Measurements from ENCODE around the gene KIFBP.

Gene KIFBP

DNA sequence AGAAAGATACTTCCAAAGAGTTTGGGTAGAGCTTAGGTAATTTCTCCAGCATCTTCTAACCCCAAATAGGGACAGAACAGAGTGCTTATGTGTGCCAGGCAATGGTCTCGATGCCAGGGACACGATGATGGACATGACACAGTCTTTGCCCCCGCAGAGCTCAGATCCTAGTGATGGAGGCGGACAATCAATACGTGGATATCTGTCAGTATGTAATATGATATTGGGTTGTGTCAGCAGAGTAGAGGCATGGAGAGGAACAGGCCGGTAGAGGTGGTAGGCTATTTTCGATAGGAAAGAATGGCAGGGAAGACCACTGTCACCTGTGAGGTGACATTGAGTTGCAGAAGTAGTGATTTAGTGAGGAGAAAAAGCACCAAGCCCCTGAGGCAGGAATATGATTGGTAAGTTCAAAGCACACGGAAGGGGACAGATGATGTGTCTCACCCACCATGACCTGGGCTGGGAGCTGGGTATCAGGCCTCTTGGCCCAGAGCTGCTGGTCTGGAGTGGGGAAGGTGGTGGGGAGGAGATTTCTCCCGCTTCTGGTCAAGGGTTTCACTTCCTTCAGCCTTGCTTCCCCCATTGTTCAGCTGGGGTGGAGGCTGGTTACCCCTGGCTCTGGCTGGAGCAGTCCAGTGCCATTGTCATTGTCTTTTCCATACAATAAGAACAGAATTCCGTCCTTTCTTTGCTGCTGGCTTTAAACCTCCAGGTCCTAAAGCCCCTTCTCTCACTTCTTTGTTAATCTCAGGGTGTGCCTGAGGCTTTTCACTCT is 63.3 kb downstream of the KIFBP start:
- TF ChIP-seq, protein P1, sequence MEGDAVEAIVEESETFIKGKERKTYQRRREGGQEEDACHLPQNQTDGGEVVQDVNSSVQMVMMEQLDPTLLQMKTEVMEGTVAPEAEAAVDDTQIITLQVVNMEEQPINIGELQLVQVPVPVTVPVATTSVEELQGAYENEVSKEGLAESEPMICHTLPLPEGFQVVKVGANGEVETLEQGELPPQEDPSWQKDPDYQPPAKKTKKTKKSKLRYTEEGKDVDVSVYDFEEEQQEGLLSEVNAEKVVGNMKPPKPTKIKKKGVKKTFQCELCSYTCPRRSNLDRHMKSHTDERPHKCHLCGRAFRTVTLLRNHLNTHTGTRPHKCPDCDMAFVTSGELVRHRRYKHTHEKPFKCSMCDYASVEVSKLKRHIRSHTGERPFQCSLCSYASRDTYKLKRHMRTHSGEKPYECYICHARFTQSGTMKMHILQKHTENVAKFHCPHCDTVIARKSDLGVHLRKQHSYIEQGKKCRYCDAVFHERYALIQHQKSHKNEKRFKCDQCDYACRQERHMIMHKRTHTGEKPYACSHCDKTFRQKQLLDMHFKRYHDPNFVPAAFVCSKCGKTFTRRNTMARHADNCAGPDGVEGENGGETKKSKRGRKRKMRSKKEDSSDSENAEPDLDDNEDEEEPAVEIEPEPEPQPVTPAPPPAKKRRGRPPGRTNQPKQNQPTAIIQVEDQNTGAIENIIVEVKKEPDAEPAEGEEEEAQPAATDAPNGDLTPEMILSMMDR (IDR thresholded peaks at IDR 0.05; ENCODE audit: low read depth, low read length): no peak
- H3K4me3 ChIP-seq (ENCODE audit: low read depth, low read length): no peak overlapping the region

DNA sequence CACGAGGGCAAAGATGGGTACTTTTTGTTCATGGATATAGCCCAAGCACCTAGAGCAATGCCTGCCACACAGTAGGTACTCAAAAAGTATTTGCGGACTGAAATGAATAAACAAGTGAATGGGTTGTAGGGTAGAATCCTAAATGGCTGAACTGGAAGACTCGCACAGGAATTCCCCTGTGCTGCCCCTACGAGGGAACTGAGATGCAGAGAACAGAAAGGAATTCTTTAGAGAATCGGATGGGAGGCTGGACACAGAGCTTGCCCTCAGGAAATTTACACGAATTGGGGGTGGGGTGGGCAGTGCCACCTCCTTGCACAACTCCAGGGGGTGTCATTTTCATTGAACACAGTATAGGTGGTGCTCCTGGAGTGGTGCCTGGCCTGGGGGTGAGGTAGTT is 64.1 kb downstream of the KIFBP start:
- no peak overlapping the region for H3K4me3 ChIP-seq (ENCODE audit: low read depth, low read length)
- TF ChIP-seq, protein P1 (IDR thresholded peaks at IDR 0.05; ENCODE audit: low read depth, low read length): no peak

DNA sequence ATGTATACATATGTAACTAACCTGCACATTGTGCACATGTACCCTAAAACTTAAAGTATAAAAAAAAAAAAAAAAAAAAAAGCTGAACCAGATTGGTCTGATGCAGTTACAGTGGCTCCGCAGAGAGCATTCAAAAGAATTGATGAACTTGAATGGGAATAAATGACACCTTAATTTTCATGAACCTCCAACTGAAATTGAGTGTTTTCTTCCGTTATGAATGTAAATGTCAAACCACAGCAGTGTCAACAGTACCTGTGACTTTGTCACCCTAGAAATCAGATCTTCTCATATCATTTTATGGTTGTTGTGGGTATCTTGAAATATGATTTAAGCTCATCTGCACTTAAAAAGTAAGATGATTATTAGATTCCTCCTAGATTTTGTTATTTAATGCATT is 66.6 kb downstream of the KIFBP start:
- TF ChIP-seq, protein P1 (IDR thresholded peaks at IDR 0.05; ENCODE audit: low read depth, low read length): no peak
- H3K4me3 ChIP-seq (ENCODE audit: low read depth, low read length): no peak overlapping the region

DNA sequence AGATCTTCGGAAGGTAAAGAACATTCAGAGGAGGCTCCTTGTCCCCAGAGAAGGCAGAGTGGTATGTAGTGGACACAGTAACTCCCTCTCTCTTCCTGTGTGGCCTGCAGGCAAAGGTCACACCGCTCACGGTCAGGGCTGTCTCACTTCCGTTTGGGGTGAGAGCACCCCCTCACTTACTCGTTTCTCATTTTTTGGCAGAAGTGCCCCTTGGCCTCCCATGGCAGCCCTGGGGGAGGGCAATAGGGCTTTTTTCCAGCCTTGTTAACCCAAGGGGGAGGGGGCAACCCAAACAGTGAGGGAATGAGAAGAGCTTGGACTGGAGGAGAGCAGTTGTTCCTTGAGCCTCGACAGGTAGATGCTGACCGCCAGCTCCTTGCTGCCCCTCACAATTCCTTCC is 67.5 kb downstream of the KIFBP start:
- TF ChIP-seq, protein P1 (IDR thresholded peaks at IDR 0.05; ENCODE audit: low read depth, low read length): no peak

DNA sequence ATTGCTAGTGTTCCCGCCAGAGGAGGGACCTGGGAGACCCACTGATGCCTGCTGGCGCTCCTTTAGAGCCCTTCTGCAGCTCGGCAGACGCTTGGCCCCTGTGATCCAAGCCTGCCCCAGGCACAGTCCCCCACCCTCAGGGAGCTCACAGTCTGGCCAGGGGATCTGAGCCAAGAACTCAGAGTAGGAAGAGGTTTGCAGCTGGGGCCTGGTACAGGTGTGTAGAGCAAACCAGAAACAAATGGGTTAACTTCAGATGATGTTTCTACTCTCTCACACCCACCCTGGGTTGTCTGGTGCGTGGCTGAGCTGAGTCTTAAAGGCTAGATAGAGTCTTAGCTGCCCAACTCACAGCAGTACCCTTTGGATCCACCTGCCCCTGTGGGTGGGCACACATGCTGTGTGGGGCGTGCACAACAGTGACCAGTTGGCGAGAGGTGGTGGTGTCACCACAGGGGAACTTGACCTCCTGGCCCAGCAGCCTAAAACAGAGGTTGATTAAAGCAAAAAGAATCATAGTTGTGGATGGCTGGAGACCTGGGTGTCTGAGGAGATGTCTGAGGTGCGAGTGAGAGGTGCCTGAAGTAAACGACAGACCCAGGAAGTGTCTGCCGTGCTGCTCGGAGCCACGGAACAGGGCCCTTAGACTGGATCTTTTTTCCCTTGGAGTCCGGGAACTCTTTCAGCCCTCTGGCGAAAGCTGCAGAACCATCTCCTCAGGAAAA is 68.1 kb downstream of the KIFBP start:
- TF ChIP-seq, protein P1 (IDR thresholded peaks at IDR 0.05; ENCODE audit: low read depth, low read length): no peak
- H3K4me3 ChIP-seq (ENCODE audit: low read depth, low read length): no peak overlapping the region

More for the DNA sequence above, 67.5 kb downstream of the KIFBP start:
- no peak overlapping the region for H3K4me3 ChIP-seq (ENCODE audit: low read depth, low read length)

DNA sequence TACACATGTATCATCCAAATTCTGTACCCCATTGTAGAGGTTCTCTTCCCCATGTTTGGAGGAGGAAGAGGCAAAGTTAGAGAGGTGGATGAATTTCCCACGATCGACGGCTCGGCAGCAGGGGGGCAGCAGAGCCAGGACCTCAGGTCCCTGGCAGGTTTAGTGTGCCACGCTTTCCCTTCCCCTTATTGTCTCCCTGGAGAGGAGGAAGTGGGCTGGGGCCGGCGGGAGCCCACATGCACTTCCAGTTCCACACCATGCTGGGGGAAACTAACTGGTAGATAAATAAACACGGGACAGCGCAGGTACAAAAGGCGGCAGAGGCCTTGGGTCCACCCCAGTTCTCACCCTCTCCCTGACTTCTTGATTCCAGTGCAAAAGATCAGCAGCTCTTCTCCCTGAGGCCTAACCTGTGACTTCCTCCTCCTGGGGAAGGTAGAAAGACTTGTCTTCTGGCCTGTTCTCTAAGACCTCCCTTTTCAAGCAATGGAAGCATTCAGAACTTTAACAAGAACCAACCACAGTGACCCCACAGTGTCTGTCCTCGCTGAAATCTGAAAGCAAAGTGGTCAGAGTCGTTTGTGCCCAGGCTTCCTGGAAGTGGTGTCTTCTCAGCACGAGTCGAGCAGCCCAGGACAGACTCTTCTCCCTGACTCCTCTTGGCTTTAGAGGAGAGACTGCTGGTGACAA is 68.8 kb downstream of the KIFBP start:
- TF ChIP-seq, protein P1 (IDR thresholded peaks at IDR 0.05; ENCODE audit: low read depth, low read length): no peak

DNA sequence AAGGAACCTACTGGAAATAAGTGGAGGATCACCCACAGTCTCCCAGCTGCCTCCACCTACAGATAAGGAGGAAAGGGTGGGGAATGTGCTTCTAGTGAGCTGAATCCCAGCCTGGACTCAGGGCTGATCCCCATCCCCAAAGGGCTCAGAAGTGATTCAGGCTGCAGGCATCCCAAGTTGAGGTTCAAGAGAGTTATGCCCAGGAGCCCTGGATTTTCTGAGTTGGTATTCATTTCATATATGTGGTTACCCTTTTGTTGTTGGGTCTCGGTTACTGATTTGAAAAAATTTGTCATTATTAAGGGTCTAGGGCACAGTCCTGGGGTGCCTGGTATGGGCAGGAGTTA is 69.3 kb downstream of the KIFBP start:
- TF ChIP-seq, protein P1 (IDR thresholded peaks at IDR 0.05; ENCODE audit: low read depth, low read length): no peak
- H3K4me3 ChIP-seq (ENCODE audit: low read depth, low read length): no peak overlapping the region

More for the DNA sequence above, 68.8 kb downstream of the KIFBP start:
- no peak overlapping the region for H3K4me3 ChIP-seq (ENCODE audit: low read depth, low read length)

Measured in WI38 (cell line).